ENCODE data around the gene ZNF138. TPM values are rescaled to one million over a fixed set of nuclear protein-coding genes. Genes with fewer than 3 reads are reported as not detected.

Gene ZNF138
- total RNA-seq, 4 donors from 2014 or later = 24.3 to 61.3 (median 29.7) TPM

- no peak overlapping the region for H3K4me3 ChIP-seq
- H3K4me1 ChIP-seq = peaks cover 10% of the 10 kb centered on the region
- H3K36me3 ChIP-seq = no peaks in the 10 kb centered on the region
- H3K27ac ChIP-seq = no peak overlapping the region
- WGBS = over 99% methylated on average over 8 of the region's 10 CpGs
- H3K9me3 ChIP-seq = no peaks in the 10 kb centered on the region
- peak in 1 of 2 donors; percentile 10 for DNase-seq (ENCODE audit: low spot score in 2 of 2)
- no peaks in the 10 kb centered on the region for H3K27me3 ChIP-seq
- no peak for TF ChIP-seq EP300 (IDR thresholded peaks at IDR 0.05)
- no peak for TF ChIP-seq CTCF (IDR thresholded peaks at IDR 0.05)
- TF ChIP-seq POLR2AphosphoS5 (IDR thresholded peaks at IDR 0.05) = no peak
- TF ChIP-seq POLR2A (IDR thresholded peaks at IDR 0.05) = no peak
Measured at GRCh38 chr7:64873155-64873500, 78.9 kb downstream of the ZNF138 start.

- no peaks in the 10 kb centered on the region for H3K36me3 ChIP-seq
- no peaks in the 10 kb centered on the region for H3K27me3 ChIP-seq
- DNase-seq (ENCODE audit: low spot score in 2 of 2) = peak in 1 of 2 donors; percentile 13
- TF ChIP-seq EP300 (IDR thresholded peaks at IDR 0.05) = no peak
- WGBS = 78% methylated on average over 5 of the region's 5 CpGs
- peaks cover 10% of the 10 kb centered on the region for H3K4me1 ChIP-seq
- H3K4me3 ChIP-seq = no peak overlapping the region
- no peaks in the 10 kb centered on the region for H3K9me3 ChIP-seq
- H3K27ac ChIP-seq = no peak overlapping the region
Measured at GRCh38 chr7:64873517-64873916, 79.3 kb downstream of the ZNF138 start.

GRCh38 chr7:64874114-64874513 is 79.9 kb downstream of the ZNF138 start:
- TF ChIP-seq POLR2A (IDR thresholded peaks at IDR 0.05) (no peak), CTCF (IDR thresholded peaks at IDR 0.05) (no peak), EP300 (IDR thresholded peaks at IDR 0.05) (no peak), POLR2AphosphoS5 (IDR thresholded peaks at IDR 0.05) (no peak)
- Histone ChIP-seq H3K27ac (no peak overlapping the region), H3K27me3 (no peaks in the 10 kb centered on the region), H3K9me3 (no peaks in the 10 kb centered on the region), H3K4me1 (peaks cover 10% of the 10 kb centered on the region), H3K36me3 (no peaks in the 10 kb centered on the region), H3K4me3 (no peak overlapping the region)
- peak in 1 of 2 donors; percentile 40 for DNase-seq (ENCODE audit: low spot score in 2 of 2)
- WGBS = 68% methylated on average over 10 of the region's 10 CpGs

GRCh38 chr7:64874562-64875250 is 80.5 kb downstream of the ZNF138 start:
- H3K36me3 ChIP-seq = no peaks in the 10 kb centered on the region
- no peaks in the 10 kb centered on the region for H3K9me3 ChIP-seq
- H3K27me3 ChIP-seq = no peaks in the 10 kb centered on the region
- DNase-seq (ENCODE audit: low spot score in 2 of 2) = no peak
- no peak overlapping the region for H3K4me3 ChIP-seq
- 90% methylated on average over 20 of the region's 23 CpGs for WGBS
- H3K4me1 ChIP-seq = peaks cover 10% of the 10 kb centered on the region
- no peak overlapping the region for H3K27ac ChIP-seq
- TF ChIP-seq POLR2A (IDR thresholded peaks at IDR 0.05) (no peak), CTCF (IDR thresholded peaks at IDR 0.05) (no peak), POLR2AphosphoS5 (IDR thresholded peaks at IDR 0.05) (no peak), EP300 (IDR thresholded peaks at IDR 0.05) (no peak)

DNA sequence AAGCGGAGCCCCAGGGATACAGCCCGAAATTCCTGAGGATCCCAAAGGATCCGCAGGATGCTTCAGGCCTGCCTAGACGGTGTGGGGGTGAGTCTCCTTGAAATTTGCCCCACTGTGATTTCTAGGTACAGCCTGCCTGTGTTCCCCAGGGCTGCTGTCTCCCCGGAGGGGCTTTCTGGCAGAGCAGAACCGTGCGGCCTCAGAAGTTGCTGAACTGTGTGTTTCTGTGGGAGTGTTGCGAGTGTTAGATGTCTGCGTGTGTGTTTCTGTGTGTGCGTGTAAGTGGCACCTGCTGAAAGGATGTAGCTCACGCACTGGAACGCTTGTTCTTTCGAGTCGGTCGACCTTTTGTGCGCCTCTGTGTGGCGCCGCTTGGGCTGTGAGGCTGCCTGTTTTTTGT is 81.0 kb downstream of the ZNF138 start:
- no peaks in the 10 kb centered on the region for H3K9me3 ChIP-seq
- no peak for DNase-seq (ENCODE audit: low spot score in 2 of 2)
- no peak overlapping the region for H3K4me3 ChIP-seq
- no peak for TF ChIP-seq POLR2A (IDR thresholded peaks at IDR 0.05)
- TF ChIP-seq EP300 (IDR thresholded peaks at IDR 0.05) = no peak
- no peak for TF ChIP-seq POLR2AphosphoS5 (IDR thresholded peaks at IDR 0.05)
- no peak for TF ChIP-seq CTCF (IDR thresholded peaks at IDR 0.05)
- H3K27ac ChIP-seq = no peak overlapping the region
- H3K4me1 ChIP-seq = peaks cover 10% of the 10 kb centered on the region
- WGBS = 92% methylated on average over 14 of the region's 18 CpGs
- no peaks in the 10 kb centered on the region for H3K27me3 ChIP-seq
- no peaks in the 10 kb centered on the region for H3K36me3 ChIP-seq
